ENCODE data around the gene ATP2B1.

ATP2B1 gene

DNA sequence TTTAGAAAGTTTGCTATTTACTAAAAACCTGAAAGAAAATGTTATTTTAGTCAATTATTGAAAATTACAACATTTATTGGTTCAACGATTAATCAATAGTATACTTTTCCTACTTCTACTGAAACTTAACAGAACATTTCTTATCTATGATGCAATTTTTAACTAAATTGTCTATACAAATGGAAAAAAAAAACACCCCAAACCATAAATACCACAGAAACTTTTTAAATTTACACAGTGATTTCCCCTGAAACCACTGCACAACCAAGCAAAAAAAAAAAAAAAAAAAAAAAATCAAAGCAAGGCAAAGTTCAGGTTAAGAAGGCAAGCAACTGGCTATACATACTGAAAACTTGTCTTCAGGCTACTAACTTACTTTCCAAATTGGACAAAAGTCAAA is 110.9 kb downstream of the ATP2B1 start:
- no peak for DNase-seq (ENCODE audit: low read depth)
- TF ChIP-seq CTCF (IDR thresholded peaks at IDR 0.05; ENCODE audit: control insufficient read depth, insufficient read depth, low read depth, low read length, missing control alignments), result no peak
- H3K4me3 ChIP-seq (ENCODE audit: control insufficient read depth, low read depth, low read length), result no peak overlapping the region

- DNase-seq (ENCODE audit: low read depth), result no peak
- H3K4me3 ChIP-seq (ENCODE audit: control insufficient read depth, low read depth, low read length), result no peak overlapping the region
- no peak for TF ChIP-seq CTCF (IDR thresholded peaks at IDR 0.05; ENCODE audit: control insufficient read depth, insufficient read depth, low read depth, low read length, missing control alignments)
Measured at GRCh38 chr12:89597210-89597609, 111.4 kb downstream of the ATP2B1 start.

- TF ChIP-seq CTCF (IDR thresholded peaks at IDR 0.05; ENCODE audit: control insufficient read depth, insufficient read depth, low read depth, low read length, missing control alignments), result no peak
- DNase-seq (ENCODE audit: low read depth), result no peak
- no peak overlapping the region for H3K4me3 ChIP-seq (ENCODE audit: control insufficient read depth, low read depth, low read length)
Measured at GRCh38 chr12:89593873-89594272, 114.8 kb downstream of the ATP2B1 start.

- no peak overlapping the region for H3K4me3 ChIP-seq (ENCODE audit: control insufficient read depth, low read depth, low read length)
- DNase-seq (ENCODE audit: low read depth), result no peak
- no peak for TF ChIP-seq CTCF (IDR thresholded peaks at IDR 0.05; ENCODE audit: control insufficient read depth, insufficient read depth, low read depth, low read length, missing control alignments)
Measured at GRCh38 chr12:89593233-89593632, 115.4 kb downstream of the ATP2B1 start.

- TF ChIP-seq CTCF (IDR thresholded peaks at IDR 0.05; ENCODE audit: control insufficient read depth, insufficient read depth, low read depth, low read length, missing control alignments), result no peak
- H3K4me3 ChIP-seq (ENCODE audit: control insufficient read depth, low read depth, low read length), result no peak overlapping the region
- DNase-seq (ENCODE audit: low read depth), result no peak
Measured at GRCh38 chr12:89589753-89590152, 118.9 kb downstream of the ATP2B1 start.

GRCh38 chr12:89578499-89578898 is 130.1 kb downstream of the ATP2B1 start:
- DNase-seq (ENCODE audit: low read depth), result no peak
- no peak for TF ChIP-seq CTCF (IDR thresholded peaks at IDR 0.05; ENCODE audit: control insufficient read depth, insufficient read depth, low read depth, low read length, missing control alignments)
- H3K4me3 ChIP-seq (ENCODE audit: control insufficient read depth, low read depth, low read length), result no peak overlapping the region
